ENCODE results near the gene CDH23.
A peak's percentile ranks its signal among the peaks of the same experiment; 100 is the strongest.
"Not testable (repeated sequence)": the region's sequence is repeated elsewhere in the genome, so short reads cannot be mapped to it uniquely, and the experiment has no call there.

The CDH23 gene

DNA sequence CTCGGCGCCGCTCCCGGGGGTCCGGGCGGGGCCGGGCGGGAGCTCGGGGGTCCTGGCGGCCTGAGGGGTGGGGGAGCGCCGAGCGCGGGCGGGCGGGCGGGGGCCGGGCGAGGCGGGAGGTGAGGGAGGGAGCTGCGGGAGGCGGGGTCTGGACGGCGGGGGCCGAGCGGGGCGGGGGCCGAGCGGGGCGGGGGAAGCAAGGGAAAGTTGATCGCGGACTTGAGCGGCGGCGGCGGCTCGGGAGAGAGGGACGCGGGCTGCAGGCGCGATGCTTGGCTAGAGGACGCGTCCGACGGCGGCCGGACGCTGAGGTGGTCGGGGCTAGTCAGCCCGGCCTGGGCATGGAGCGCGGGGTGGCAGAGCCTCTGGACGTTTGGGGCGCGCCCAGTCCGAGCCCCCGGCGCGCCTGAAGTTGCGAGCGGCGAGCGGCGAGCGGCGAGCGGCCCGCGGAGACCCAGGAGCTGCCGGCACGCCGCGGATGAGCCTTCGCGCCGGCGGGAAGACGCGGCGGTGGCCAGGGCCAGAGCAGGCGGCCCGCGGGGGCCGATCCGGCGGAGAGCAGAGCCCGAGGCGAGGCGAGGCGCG, at the start of gene CDH23:
Gene CDH23 (plus strand): TSS at position 210 of the 585 bp plus-strand sequence. CDS start 42,912 bp downstream, outside the sequence.
- peak within 1 kb of the TSS; percentile 14 for H3K4me3 ChIP-seq (ENCODE audit: low read length)
- no peaks in the 10 kb centered on the region for H3K36me3 ChIP-seq (ENCODE audit: control insufficient read depth, insufficient read depth, low read length)
- no peaks in the 10 kb centered on the region for H3K9me3 ChIP-seq (ENCODE audit: control insufficient read depth, low read length)
- H3K27me3 ChIP-seq (ENCODE audit: control insufficient read depth, insufficient read depth, low read length) = peaks cover 69% of the 10 kb centered on the region
- peaks cover 11% of the 10 kb centered on the region for H3K4me1 ChIP-seq (ENCODE audit: control insufficient read depth, insufficient read depth, low read length)
- H3K9ac ChIP-seq (ENCODE audit: low read length) = no peak within 1 kb of the TSS

- H3K9me3 ChIP-seq (ENCODE audit: control insufficient read depth, low read length) = no peaks in the 10 kb centered on the region
Measured at GRCh38 chr10:71347587-71348395, 48.9 kb upstream of the CDH23 start.

GRCh38 chr10:71348850-71349249, 47.9 kb upstream of the CDH23 start:
- Histone ChIP-seq H3K36me3 (ENCODE audit: control insufficient read depth, insufficient read depth, low read length) (no peaks in the 10 kb centered on the region), H3K9me3 (ENCODE audit: control insufficient read depth, low read length) (no peaks in the 10 kb centered on the region), H3K4me1 (ENCODE audit: control insufficient read depth, insufficient read depth, low read length) (peaks cover 65% of the 10 kb centered on the region), H3K4me3 (ENCODE audit: low read length) (no peak overlapping the region), H3K27me3 (ENCODE audit: control insufficient read depth, insufficient read depth, low read length) (no peaks in the 10 kb centered on the region), H3K9ac (ENCODE audit: low read length) (no peak overlapping the region)

More at GRCh38 chr10:71347587-71348395, 48.9 kb upstream of the CDH23 start:
- H3K4me1 ChIP-seq (ENCODE audit: control insufficient read depth, insufficient read depth, low read length) = peaks cover 76% of the 10 kb centered on the region
- no peaks in the 10 kb centered on the region for H3K36me3 ChIP-seq (ENCODE audit: control insufficient read depth, insufficient read depth, low read length)
- no peak overlapping the region for H3K4me3 ChIP-seq (ENCODE audit: low read length)
- H3K9ac ChIP-seq (ENCODE audit: low read length) = peak overlapping the region; percentile 11
- no peaks in the 10 kb centered on the region for H3K27me3 ChIP-seq (ENCODE audit: control insufficient read depth, insufficient read depth, low read length)

DNA sequence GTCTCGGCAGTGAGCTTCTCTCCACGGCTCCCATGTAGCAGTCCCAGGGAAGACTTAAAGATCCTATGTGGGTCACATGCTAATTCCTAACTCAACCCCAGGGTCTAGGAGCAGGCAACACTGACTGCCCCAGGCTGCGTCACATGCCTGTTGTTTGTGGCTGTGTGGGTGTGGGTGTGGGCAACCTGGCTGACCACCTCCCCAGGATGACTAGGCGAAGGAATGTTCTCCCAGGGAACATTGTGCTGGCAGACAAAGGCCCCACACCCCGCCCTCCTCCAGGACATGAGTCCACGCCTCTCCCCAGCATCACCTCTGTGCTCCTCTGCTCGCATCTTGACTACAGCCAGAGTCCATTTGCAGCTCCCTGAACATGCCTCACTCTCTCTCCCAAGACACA, 47.3 kb upstream of the CDH23 start:
- Histone ChIP-seq H3K4me3 (ENCODE audit: low read length) (no peak overlapping the region), H3K9me3 (ENCODE audit: control insufficient read depth, low read length) (no peaks in the 10 kb centered on the region), H3K36me3 (ENCODE audit: control insufficient read depth, insufficient read depth, low read length) (no peaks in the 10 kb centered on the region), H3K27me3 (ENCODE audit: control insufficient read depth, insufficient read depth, low read length) (no peaks in the 10 kb centered on the region), H3K4me1 (ENCODE audit: control insufficient read depth, insufficient read depth, low read length) (peaks cover 60% of the 10 kb centered on the region), H3K9ac (ENCODE audit: low read length) (no peak overlapping the region)

- Histone ChIP-seq H3K9me3 (ENCODE audit: control insufficient read depth, low read length) (no peaks in the 10 kb centered on the region), H3K4me1 (ENCODE audit: control insufficient read depth, insufficient read depth, low read length) (peaks cover 51% of the 10 kb centered on the region), H3K36me3 (ENCODE audit: control insufficient read depth, insufficient read depth, low read length) (no peaks in the 10 kb centered on the region), H3K4me3 (ENCODE audit: low read length) (no peak overlapping the region), H3K9ac (ENCODE audit: low read length) (no peak overlapping the region), H3K27me3 (ENCODE audit: control insufficient read depth, insufficient read depth, low read length) (no peaks in the 10 kb centered on the region)
Measured at GRCh38 chr10:71351087-71351486, 45.6 kb upstream of the CDH23 start.

DNA sequence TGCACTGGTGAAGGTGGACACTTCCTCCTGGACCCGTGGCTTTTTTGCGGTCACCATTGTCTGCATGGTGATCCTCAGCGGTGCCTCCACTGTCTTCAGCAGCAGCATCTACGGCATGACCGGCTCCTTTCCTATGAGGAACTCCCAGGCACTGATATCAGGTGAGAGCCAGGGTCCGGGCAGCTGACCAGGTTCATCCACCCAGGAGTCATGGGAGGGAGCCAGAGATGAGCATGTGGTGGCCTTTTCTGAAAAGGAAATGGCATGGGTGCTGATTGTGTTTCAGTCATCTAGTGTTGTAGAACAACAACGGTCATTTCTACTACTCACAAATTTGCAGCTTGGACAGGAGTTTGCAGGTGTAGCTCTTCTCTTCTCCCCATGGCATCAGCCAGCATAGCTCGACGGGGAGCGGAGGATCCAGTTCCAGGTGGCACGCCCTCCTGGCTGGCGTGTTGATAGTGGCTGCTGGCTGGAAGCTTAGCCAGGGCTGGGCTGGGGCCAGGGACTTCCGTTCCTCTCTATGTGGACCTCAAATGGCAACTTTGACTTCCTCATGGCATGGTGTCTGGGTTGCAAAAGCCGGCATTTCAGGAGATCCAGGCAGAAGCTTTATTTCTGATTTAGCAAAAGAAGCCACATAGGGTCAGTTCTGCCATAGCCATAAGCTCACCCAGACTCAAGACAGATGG, 44.9 kb upstream of the CDH23 start:
- Histone ChIP-seq H3K9ac (ENCODE audit: low read length) (no peak overlapping the region), H3K4me3 (ENCODE audit: low read length) (no peak overlapping the region), H3K9me3 (ENCODE audit: control insufficient read depth, low read length) (no peaks in the 10 kb centered on the region), H3K27me3 (ENCODE audit: control insufficient read depth, insufficient read depth, low read length) (no peaks in the 10 kb centered on the region), H3K4me1 (ENCODE audit: control insufficient read depth, insufficient read depth, low read length) (peaks cover 47% of the 10 kb centered on the region), H3K36me3 (ENCODE audit: control insufficient read depth, insufficient read depth, low read length) (no peaks in the 10 kb centered on the region)

- no peak overlapping the region for H3K4me3 ChIP-seq (ENCODE audit: low read length)
- no peaks in the 10 kb centered on the region for H3K9me3 ChIP-seq (ENCODE audit: control insufficient read depth, low read length)
Measured at GRCh38 chr10:71353639-71354038, 43.1 kb upstream of the CDH23 start.

GRCh38 chr10:71354776-71355175, 41.9 kb upstream of the CDH23 start:
- no peaks in the 10 kb centered on the region for H3K27me3 ChIP-seq (ENCODE audit: control insufficient read depth, insufficient read depth, low read length)
- H3K36me3 ChIP-seq (ENCODE audit: control insufficient read depth, insufficient read depth, low read length) = no peaks in the 10 kb centered on the region
- peaks cover 17% of the 10 kb centered on the region for H3K4me1 ChIP-seq (ENCODE audit: control insufficient read depth, insufficient read depth, low read length)
- no peak overlapping the region for H3K4me3 ChIP-seq (ENCODE audit: low read length)
- no peaks in the 10 kb centered on the region for H3K9me3 ChIP-seq (ENCODE audit: control insufficient read depth, low read length)
- H3K9ac ChIP-seq (ENCODE audit: low read length) = no peak overlapping the region

More at GRCh38 chr10:71353639-71354038, 43.1 kb upstream of the CDH23 start:
- Histone ChIP-seq H3K9ac (ENCODE audit: low read length) (no peak overlapping the region), H3K4me1 (ENCODE audit: control insufficient read depth, insufficient read depth, low read length) (peaks cover 28% of the 10 kb centered on the region), H3K27me3 (ENCODE audit: control insufficient read depth, insufficient read depth, low read length) (no peaks in the 10 kb centered on the region), H3K36me3 (ENCODE audit: control insufficient read depth, insufficient read depth, low read length) (no peaks in the 10 kb centered on the region)

- no peaks in the 10 kb centered on the region for H3K27me3 ChIP-seq (ENCODE audit: control insufficient read depth, insufficient read depth, low read length)
- no peak overlapping the region for H3K9ac ChIP-seq (ENCODE audit: low read length)
- H3K36me3 ChIP-seq (ENCODE audit: control insufficient read depth, insufficient read depth, low read length) = no peaks in the 10 kb centered on the region
- H3K4me1 ChIP-seq (ENCODE audit: control insufficient read depth, insufficient read depth, low read length) = peaks cover 14% of the 10 kb centered on the region
- no peaks in the 10 kb centered on the region for H3K9me3 ChIP-seq (ENCODE audit: control insufficient read depth, low read length)
- no peak overlapping the region for H3K4me3 ChIP-seq (ENCODE audit: low read length)
Measured at GRCh38 chr10:71355886-71356285, 40.8 kb upstream of the CDH23 start.

DNA sequence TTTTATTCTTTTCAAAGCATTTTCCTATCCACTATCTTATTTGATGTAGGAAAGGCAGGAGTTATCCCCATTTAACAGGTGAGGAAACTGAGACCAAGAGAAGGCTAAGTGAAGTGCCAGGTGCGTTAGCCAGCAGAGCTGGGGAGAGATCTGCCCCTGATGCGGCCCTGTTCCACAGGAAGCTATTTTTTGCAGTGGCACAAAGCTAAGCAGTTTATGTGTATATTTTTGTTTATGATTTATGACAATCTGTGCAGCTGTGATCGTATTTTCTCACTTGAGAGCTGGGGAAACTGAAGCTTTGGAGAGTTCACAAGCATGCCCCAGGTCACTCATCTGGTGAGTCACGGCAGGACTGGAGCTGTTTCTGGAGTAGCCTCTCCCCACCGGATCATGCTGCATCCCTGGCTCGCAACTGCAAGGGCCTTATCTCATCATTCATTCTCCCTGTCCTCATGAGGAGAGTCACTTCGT, 38.9 kb upstream of the CDH23 start:
- H3K4me1 ChIP-seq (ENCODE audit: control insufficient read depth, insufficient read depth, low read length) = no peaks in the 10 kb centered on the region
- H3K9me3 ChIP-seq (ENCODE audit: control insufficient read depth, low read length) = no peaks in the 10 kb centered on the region
- no peak overlapping the region for H3K9ac ChIP-seq (ENCODE audit: low read length)
- H3K4me3 ChIP-seq (ENCODE audit: low read length) = no peak overlapping the region
- no peaks in the 10 kb centered on the region for H3K27me3 ChIP-seq (ENCODE audit: control insufficient read depth, insufficient read depth, low read length)
- H3K36me3 ChIP-seq (ENCODE audit: control insufficient read depth, insufficient read depth, low read length) = no peaks in the 10 kb centered on the region

DNA sequence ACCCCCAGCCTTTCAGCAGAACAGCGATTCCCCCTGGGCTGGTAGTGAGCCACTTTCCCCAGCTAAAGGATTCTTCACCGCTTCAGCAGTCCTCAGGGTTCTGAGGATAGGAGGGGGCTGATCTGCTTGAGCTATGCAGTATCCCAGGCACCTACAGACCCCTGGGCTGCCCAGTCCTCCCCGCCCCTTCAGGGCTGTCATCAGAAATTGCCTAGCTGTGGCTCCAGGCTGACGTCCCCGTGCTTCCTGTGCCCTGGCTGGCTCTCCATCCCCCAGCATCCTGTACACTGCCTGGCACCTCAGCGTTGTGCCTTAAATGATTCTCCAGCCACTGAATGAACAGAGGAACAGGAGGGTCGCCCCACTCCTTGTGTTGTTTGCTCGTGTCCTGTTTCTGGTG, 38.4 kb upstream of the CDH23 start:
- Histone ChIP-seq H3K4me1 (ENCODE audit: control insufficient read depth, insufficient read depth, low read length) (no peaks in the 10 kb centered on the region), H3K4me3 (ENCODE audit: low read length) (no peak overlapping the region), H3K9ac (ENCODE audit: low read length) (no peak overlapping the region), H3K36me3 (ENCODE audit: control insufficient read depth, insufficient read depth, low read length) (no peaks in the 10 kb centered on the region), H3K9me3 (ENCODE audit: control insufficient read depth, low read length) (no peaks in the 10 kb centered on the region), H3K27me3 (ENCODE audit: control insufficient read depth, insufficient read depth, low read length) (no peaks in the 10 kb centered on the region)

DNA sequence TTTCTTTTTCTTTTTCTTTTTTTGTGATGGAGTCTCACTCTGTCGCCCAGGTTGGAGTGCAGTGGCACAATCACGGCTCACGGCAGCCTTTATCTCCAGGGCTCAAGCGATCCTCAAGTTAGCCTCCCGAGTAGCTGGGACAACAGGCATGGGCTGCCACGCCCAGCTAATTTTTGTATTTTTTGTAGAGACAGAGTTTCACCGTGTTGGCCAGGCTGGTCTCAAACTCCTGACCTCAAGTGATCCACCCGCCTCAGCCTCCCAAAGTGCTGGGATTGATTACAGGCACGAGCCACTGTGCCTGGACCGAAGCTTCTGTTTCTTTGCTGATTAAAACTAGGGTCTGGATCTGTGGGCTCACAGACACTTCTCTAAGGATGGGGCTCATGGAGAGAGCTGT, 37.8 kb upstream of the CDH23 start:
- not testable (repeated sequence) for H3K27me3 ChIP-seq (ENCODE audit: control insufficient read depth, insufficient read depth, low read length); H3K4me3 ChIP-seq (ENCODE audit: low read length); H3K9ac ChIP-seq (ENCODE audit: low read length); H3K4me1 ChIP-seq (ENCODE audit: control insufficient read depth, insufficient read depth, low read length); H3K9me3 ChIP-seq (ENCODE audit: control insufficient read depth, low read length); H3K36me3 ChIP-seq (ENCODE audit: control insufficient read depth, insufficient read depth, low read length)
